AG09319 (cell line): ENCODE results near the gene TSHR.

Experiments used
- DNase-seq: peaks from one replicate; pipeline ENCODE4 v3.0.0-alpha.2; 2010; ENCODE audit warnings: low read depth; ENCODE audit errors: extremely low read depth
- TF ChIP-seq, protein P1 (sequence below): IDR thresholded peaks from 2 replicates; pipeline ENCODE4 v1.5.1; 2011; ENCODE audit warnings: low read depth, mild to moderate bottlenecking, inconsistent platforms, low read length, moderate library complexity

Gene TSHR

GRCh38 chr14:80981673-80982072, 26.3 kb downstream of the TSHR start:
- TF ChIP-seq, protein P1, sequence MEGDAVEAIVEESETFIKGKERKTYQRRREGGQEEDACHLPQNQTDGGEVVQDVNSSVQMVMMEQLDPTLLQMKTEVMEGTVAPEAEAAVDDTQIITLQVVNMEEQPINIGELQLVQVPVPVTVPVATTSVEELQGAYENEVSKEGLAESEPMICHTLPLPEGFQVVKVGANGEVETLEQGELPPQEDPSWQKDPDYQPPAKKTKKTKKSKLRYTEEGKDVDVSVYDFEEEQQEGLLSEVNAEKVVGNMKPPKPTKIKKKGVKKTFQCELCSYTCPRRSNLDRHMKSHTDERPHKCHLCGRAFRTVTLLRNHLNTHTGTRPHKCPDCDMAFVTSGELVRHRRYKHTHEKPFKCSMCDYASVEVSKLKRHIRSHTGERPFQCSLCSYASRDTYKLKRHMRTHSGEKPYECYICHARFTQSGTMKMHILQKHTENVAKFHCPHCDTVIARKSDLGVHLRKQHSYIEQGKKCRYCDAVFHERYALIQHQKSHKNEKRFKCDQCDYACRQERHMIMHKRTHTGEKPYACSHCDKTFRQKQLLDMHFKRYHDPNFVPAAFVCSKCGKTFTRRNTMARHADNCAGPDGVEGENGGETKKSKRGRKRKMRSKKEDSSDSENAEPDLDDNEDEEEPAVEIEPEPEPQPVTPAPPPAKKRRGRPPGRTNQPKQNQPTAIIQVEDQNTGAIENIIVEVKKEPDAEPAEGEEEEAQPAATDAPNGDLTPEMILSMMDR, result no peak
- no peak for DNase-seq

DNA sequence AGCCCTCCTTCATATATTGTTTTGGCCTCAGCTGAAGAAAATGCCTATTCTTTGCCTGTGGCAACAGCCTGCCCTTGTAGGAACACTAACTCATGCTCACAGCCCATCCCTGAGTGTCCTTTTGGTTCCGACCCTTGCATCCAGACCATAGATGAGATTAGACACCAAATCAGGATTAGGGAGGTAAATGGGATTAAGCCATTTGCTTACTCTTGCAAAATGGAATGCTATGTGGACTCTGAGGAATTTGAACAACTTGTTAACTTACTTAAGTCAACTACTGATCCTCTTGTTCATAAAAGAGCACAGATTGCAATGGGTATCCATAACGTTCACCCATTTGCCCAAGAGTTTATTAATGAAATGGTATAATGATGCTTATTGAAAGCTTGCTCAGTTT, 27.3 kb downstream of the TSHR start:
- TF ChIP-seq, protein P1, result no peak

GRCh38 chr14:80987235-80988032, 32.0 kb downstream of the TSHR start:
- TF ChIP-seq, protein P1, result peak; percentile 97
- DNase-seq, result peak; percentile 34

More for the DNA sequence above, 27.3 kb downstream of the TSHR start:
- no peak for DNase-seq

GRCh38 chr14:80988192-80988591, 32.8 kb downstream of the TSHR start:
- TF ChIP-seq, protein P1, result no peak
- no peak for DNase-seq

GRCh38 chr14:80988735-80989429, 33.5 kb downstream of the TSHR start:
- DNase-seq, result no peak
- TF ChIP-seq, protein P1, result no peak

- DNase-seq, result no peak
- TF ChIP-seq, protein P1, result no peak
Measured at GRCh38 chr14:80992580-80992979, 37.2 kb downstream of the TSHR start.
